Transverse colon (tissue), 4 donors: ENCODE data around the gene LDLRAD4. TPM values are rescaled to one million over a fixed set of nuclear protein-coding genes. Genes with fewer than 3 reads are reported as not detected.

Source experiments
- DNase-seq: peaks from one replicate; pipeline ENCODE4 v3.0.0-alpha.2; 2019
- H3K27ac ChIP-seq, 4 donors: fragments of 200-600 bp; sonication (generic); 2 replicates each; pipeline ENCODE4 v1.5.1; 2016 to 2018; ENCODE audit warnings: inconsistent platforms in 4 of 4
- H3K27me3 ChIP-seq: fragments of 200-600 bp; sonication (generic); 2 replicates; pipeline ENCODE4 v1.5.1; 2017; ENCODE audit warnings: inconsistent platforms
- H3K36me3 ChIP-seq, 4 donors: fragments of 200-600 bp; sonication (generic); 2 replicates each; pipeline ENCODE4 v1.5.1; 2017 to 2019; ENCODE audit warnings: inconsistent platforms in 4 of 4
- H3K4me1 ChIP-seq, 4 donors: fragments of 200-600 bp; sonication (generic); 2 replicates each; pipeline ENCODE4 v1.5.1; 2017 to 2020; ENCODE audit warnings: inconsistent platforms in 4 of 4
- H3K4me3 ChIP-seq, 4 donors: fragments of 200-600 bp; sonication (generic); 1 replicate in 1 of 4; 2 replicates in 3 of 4; pipeline versions ENCODE4 v1.5.1 to v1.6.1; 2017 to 2019; ENCODE audit warnings: inconsistent platforms in 4 of 4
- H3K9me3 ChIP-seq, 2 donors: fragments of 200-600 bp; sonication (generic); 2 replicates each; pipeline ENCODE4 v1.5.1; 2017 to 2019; ENCODE audit warnings: inconsistent platforms in 2 of 2
- EP300 ChIP-seq: sonication (generic); formaldehyde crosslinking; IDR thresholded peaks from one replicate; pipeline ENCODE4 v1.6.1; 2017; ENCODE audit warnings: antibody characterized with exemption, low read depth
- POLR2A ChIP-seq: fragments of 450-650 bp; IDR thresholded peaks from one replicate; pipeline ENCODE4 v1.6.1; 2016; ENCODE audit warnings: antibody characterized with exemption, mild to moderate bottlenecking, moderate library complexity
- POLR2AphosphoS5 ChIP-seq, 3 donors: sonication (generic); formaldehyde crosslinking; IDR thresholded peaks; one replicate each; pipeline ENCODE4 v1.6.1; 2016; ENCODE audit warnings: antibody characterized with exemption in 3 of 3
- WGBS, 2 donors: methylation state at CpG; one replicate each; pipeline ENCODE4 v1.1.5; 2018; ENCODE audit warnings: low coverage in 1 of 2; 5-methylcytosine and 5-hydroxymethylcytosine counted together
- in situ Hi-C, 4 donors: fragments of 200-750 bp; cut with MboI; loops; one replicate each; pipeline versions ENCODE4 v1.15.0 to v1.15.1; 2017; ENCODE audit warnings: low sequenced_read_pairs in 3 of 4, low pct_ligation_motif_present in 1 of 4, low pct_unique_long_range_greater_than_20kb in 1 of 4
- intact Hi-C: fragments of 100-400 bp; cut with DNase I; formaldehyde crosslinking; loops from one replicate; pipeline ENCODE4 v1.15.1; 2023; ENCODE audit warnings: low total_unique reads
- total RNA-seq, 4 donors: library from RNA; depleted of rRNA; stranded (reverse); fragments of >200 nt; gene quantifications; one replicate each; pipeline ENCODE4 v1.1.0, GENCODE V29; 2016
- TF ChIP-seq, protein P1 (sequence below), 5 experiments: fragments of 200-600 bp in 3 of 5; fragments of 450-650 bp in 2 of 5; sonication (generic) in 3 of 5; IDR thresholded peaks; 1 replicate in 2 of 5; 2 replicates in 3 of 5; pipeline ENCODE4 v1.5.1; 2016 to 2017; ENCODE audit warnings: antibody characterized with exemption in 5 of 5, inconsistent platforms in 3 of 5, mild to moderate bottlenecking in 2 of 5, moderate library complexity in 1 of 5

Gene LDLRAD4
- total RNA-seq, 4 donors from 2014 or later: 34.8 to 277 (median 60.6) TPM

DNA sequence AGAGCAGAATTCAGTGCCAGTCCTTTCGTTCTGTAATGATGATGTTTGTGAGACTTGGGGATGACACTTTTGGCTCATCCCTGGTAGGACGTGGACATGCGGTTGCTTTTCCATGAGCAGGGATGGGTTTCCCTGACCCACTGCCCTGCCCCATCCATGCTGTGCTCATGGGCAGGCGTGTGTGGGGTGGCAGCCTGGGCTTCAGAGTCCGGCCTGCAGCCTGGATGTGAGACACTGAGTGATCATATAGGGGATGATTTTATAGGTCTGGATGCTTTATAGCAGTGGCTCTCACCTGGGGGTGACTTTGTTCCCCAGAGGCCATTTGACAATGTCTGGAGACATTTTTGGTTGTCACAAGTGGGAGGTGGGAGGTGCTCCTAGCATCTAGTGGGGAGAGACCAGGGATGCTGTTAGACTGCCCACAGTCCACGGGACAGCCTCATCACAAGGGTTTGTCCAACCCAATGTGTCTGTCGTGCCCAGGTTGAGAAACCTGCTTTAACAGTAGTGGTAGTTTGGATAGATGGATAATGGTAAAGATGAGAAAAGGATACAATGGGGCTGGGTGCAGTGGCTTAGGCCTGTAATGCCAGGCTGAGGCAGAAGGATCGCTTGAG, 38.9 kb downstream of the LDLRAD4 start:
- H3K36me3 ChIP-seq: no peaks in the 10 kb centered on the region
- no peak for DNase-seq
- no peaks in the 10 kb centered on the region for H3K27me3 ChIP-seq
- H3K27ac ChIP-seq: no peak overlapping the region
- H3K9me3 ChIP-seq: no peaks in the 10 kb centered on the region
- TF ChIP-seq POLR2A (no peak), EP300 (no peak), POLR2AphosphoS5 (IDR thresholded peaks at IDR 0.05) (no peak)
- TF ChIP-seq, protein P1, sequence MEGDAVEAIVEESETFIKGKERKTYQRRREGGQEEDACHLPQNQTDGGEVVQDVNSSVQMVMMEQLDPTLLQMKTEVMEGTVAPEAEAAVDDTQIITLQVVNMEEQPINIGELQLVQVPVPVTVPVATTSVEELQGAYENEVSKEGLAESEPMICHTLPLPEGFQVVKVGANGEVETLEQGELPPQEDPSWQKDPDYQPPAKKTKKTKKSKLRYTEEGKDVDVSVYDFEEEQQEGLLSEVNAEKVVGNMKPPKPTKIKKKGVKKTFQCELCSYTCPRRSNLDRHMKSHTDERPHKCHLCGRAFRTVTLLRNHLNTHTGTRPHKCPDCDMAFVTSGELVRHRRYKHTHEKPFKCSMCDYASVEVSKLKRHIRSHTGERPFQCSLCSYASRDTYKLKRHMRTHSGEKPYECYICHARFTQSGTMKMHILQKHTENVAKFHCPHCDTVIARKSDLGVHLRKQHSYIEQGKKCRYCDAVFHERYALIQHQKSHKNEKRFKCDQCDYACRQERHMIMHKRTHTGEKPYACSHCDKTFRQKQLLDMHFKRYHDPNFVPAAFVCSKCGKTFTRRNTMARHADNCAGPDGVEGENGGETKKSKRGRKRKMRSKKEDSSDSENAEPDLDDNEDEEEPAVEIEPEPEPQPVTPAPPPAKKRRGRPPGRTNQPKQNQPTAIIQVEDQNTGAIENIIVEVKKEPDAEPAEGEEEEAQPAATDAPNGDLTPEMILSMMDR (IDR thresholded peaks at IDR 0.05): no peak
- peaks cover 13 to 34% (median 23%) of the 10 kb centered on the region in 4 donors for H3K4me1 ChIP-seq
- in situ Hi-C loops (no loop called here), intact Hi-C loops (no loop called here)
- H3K4me3 ChIP-seq: no peak overlapping the region
- WGBS, 2 donors: 78 to 95% methylated on average over 2 to 8 of the region's 8 CpGs

DNA sequence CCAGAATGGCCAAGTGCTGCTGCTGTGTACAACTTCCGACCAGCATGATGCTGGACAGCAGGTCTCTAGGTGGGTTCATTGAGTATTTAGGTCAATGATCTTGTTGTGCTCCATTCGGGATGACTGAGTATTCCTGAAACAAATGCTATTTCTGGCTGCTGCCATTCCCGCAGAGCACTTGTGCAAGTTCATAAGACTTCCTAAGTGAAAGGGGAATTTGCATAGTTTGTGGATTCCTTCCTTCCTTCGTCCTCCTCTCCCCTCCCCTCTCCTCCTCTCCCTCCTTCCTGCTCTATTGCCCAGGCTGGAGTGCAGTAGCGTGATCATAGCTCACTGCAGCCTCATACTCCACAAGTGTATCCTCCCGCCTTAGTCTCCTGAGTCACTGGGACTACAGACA, 40.4 kb downstream of the LDLRAD4 start:
- Histone ChIP-seq H3K4me1 (peaks cover 13 to 34% (median 25%) of the 10 kb centered on the region in 4 donors), H3K4me3 (no peak overlapping the region), H3K27me3 (no peaks in the 10 kb centered on the region), H3K36me3 (no peaks in the 10 kb centered on the region), H3K9me3 (no peaks in the 10 kb centered on the region), H3K27ac (peak overlapping the region in 1 of 4 donors; percentile 63)
- TF ChIP-seq POLR2AphosphoS5 (IDR thresholded peaks at IDR 0.05): no peak
- TF ChIP-seq, protein P1 (IDR thresholded peaks at IDR 0.05): no peak
- no peak for TF ChIP-seq EP300
- TF ChIP-seq POLR2A: no peak
- intact Hi-C loops (no loop called here), in situ Hi-C loops (no loop called here)
- DNase-seq: no peak
- 53 to 61% methylated on average over 3 to 6 of the region's 6 CpGs for WGBS, 2 donors

DNA sequence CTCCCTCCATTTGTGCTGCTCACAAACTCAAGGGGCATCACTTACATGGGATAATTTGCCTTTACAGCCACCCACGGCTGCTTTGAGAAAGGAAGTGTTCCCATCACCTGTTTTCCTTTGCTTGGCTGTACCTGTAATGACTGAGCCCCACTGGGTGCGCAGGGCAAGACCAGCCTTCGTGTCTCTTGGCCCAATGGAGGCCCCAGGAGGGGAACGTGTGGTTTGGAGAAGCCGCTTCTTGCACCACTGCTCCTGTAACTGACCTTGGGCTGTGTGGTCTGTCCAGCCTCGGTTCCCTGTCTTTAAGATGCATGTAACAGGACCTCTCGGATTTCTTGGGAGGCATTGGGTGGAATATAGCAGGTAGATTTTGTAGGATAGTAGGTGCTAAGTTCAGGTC, 41.1 kb downstream of the LDLRAD4 start:
- peaks cover 13 to 35% (median 26%) of the 10 kb centered on the region in 4 donors for H3K4me1 ChIP-seq
- H3K27ac ChIP-seq: peak overlapping the region in 3 of 4 donors; percentile 48 to 69 (median 63)
- H3K27me3 ChIP-seq: no peaks in the 10 kb centered on the region
- H3K36me3 ChIP-seq: no peaks in the 10 kb centered on the region
- in situ Hi-C loops: no loop called here
- no peaks in the 10 kb centered on the region for H3K9me3 ChIP-seq
- no peak overlapping the region for H3K4me3 ChIP-seq
- DNase-seq: no peak
- 70% methylated on average over 7 of the region's 7 CpGs; no CpG with 5 or more reads in 1 of the 2 donors for WGBS, 2 donors
- TF ChIP-seq, protein P1 (IDR thresholded peaks at IDR 0.05): no peak
- no peak for TF ChIP-seq POLR2AphosphoS5 (IDR thresholded peaks at IDR 0.05)
- TF ChIP-seq EP300: no peak
- no peak for TF ChIP-seq POLR2A
- intact Hi-C loops: no loop called here

DNA sequence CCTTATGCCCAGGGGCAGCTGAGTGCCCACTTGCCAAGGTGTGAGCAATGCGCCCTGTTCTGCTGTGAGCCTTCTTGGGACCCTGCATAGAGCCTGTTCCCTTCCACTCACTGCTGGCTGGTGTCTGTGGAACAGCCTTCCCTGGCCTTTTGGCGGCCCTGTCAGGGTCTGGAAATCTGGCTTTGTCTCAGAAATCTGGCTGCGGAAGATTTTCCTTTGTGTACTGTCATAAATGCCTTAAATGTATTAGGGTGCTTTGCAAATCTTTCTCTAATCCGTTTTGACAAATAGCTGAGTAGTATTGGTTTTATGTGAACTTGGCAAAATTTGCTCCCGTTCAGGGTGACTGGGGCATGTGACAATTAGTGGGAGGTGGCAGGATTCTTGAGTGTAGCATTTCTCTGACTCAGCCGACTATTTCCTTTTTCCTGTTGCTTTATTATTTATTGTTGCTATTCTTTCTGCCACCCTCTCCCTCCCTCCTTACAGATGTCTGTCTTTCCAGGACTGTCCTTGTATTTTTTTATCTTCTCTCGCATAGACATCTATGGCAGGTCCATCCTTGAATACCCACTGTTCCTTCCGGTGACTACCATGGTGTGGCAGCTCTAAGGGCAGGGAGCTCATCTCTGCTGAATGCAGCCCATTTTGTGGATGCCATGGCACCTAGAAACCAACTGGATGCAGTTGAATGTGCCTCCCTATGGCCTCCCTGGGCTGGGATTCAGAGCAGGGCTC, 41.8 kb downstream of the LDLRAD4 start:
- Histone ChIP-seq H3K9me3 (no peaks in the 10 kb centered on the region), H3K27ac (peak overlapping the region; percentile 25 to 69 (median 58)), H3K4me3 (no peak overlapping the region), H3K4me1 (peaks cover 13 to 41% (median 31%) of the 10 kb centered on the region in 4 donors), H3K27me3 (no peaks in the 10 kb centered on the region), H3K36me3 (no peaks in the 10 kb centered on the region)
- TF ChIP-seq POLR2A (no peak), EP300 (no peak), POLR2AphosphoS5 (IDR thresholded peaks at IDR 0.05) (no peak)
- TF ChIP-seq, protein P1 (IDR thresholded peaks at IDR 0.05): no peak
- intact Hi-C loops: no loop called here
- 26 to 54% methylated on average over 6 to 8 of the region's 8 CpGs for WGBS, 2 donors
- in situ Hi-C loops: no loop called here
- no peak for DNase-seq
